DND-41 (cell line): Measurements from ENCODE around the gene SEC24C.
"Not testable (repeated sequence)": the region's sequence is repeated elsewhere in the genome, so short reads cannot be mapped to it uniquely, and the experiment has no call there.

Source experiments
- ATAC-seq: fragments of 200-7000 bp; cut with Tn5 transposase; 3 replicates; pipeline ENCODE4 v1.9.1; 2021; ENCODE audit warnings: low read depth; ENCODE audit not compliant: insufficient read depth
- DNase-seq: peaks from one replicate; pipeline ENCODE4 v3.0.0-alpha.2; 2020
- H2AFZ ChIP-seq: 2 replicates; pipeline ENCODE4 v1.6.0; 2012; ENCODE audit warnings: low read depth, low read length
- H3K27ac ChIP-seq: 2 replicates; pipeline ENCODE4 v1.5.1; 2012; ENCODE audit warnings: low read length, inconsistent platforms
- H3K27me3 ChIP-seq: fragments of 200-600 bp; sonication (generic); 2 replicates; pipeline ENCODE4 v1.6.0; 2012; ENCODE audit warnings: low read length, mild to moderate bottlenecking, inconsistent platforms; ENCODE audit not compliant: insufficient read depth, poor library complexity
- H3K36me3 ChIP-seq: 2 replicates; pipeline ENCODE4 v1.5.1; 2012; ENCODE audit warnings: low read length, inconsistent platforms; ENCODE audit not compliant: insufficient read depth
- H3K4me1 ChIP-seq: 2 replicates; pipeline ENCODE4 v1.5.1; 2012; ENCODE audit warnings: mild to moderate bottlenecking, low read length; ENCODE audit not compliant: insufficient read depth
- H3K4me2 ChIP-seq: 2 replicates; pipeline ENCODE4 v1.6.0; 2012; ENCODE audit warnings: mild to moderate bottlenecking, moderate library complexity, low read length, inconsistent platforms; ENCODE audit not compliant: insufficient read depth
- H3K4me3 ChIP-seq, 2 experiments: fragments of 200-600 bp in 1 of 2; shearing (Covaris generic) in 1 of 2; 2 replicates each; pipeline ENCODE4 v1.5.1; 2012 to 2016; ENCODE audit warnings: inconsistent platforms in 2 of 2, low read length in 2 of 2, mild to moderate bottlenecking in 2 of 2, low read depth in 1 of 2, moderate library complexity in 1 of 2
- H3K79me2 ChIP-seq: 2 replicates; pipeline ENCODE4 v1.6.0; 2012; ENCODE audit warnings: low read length, inconsistent platforms; ENCODE audit not compliant: insufficient read depth
- H3K9ac ChIP-seq: 2 replicates; pipeline ENCODE4 v1.6.0; 2012; ENCODE audit warnings: low read depth, mild to moderate bottlenecking, inconsistent platforms, low read length, moderate library complexity
- H3K9me3 ChIP-seq: 2 replicates; pipeline ENCODE4 v1.5.1; 2012; ENCODE audit warnings: low read length, moderate library complexity, mild to moderate bottlenecking, inconsistent platforms; ENCODE audit not compliant: insufficient read depth, severe bottlenecking
- H4K20me1 ChIP-seq: 2 replicates; pipeline ENCODE4 v1.6.0; 2012; ENCODE audit warnings: low read length; ENCODE audit not compliant: insufficient read depth
- CTCF ChIP-seq: IDR thresholded peaks from 2 replicates; pipeline ENCODE4 v1.5.1; 2012; ENCODE audit warnings: borderline replicate concordance, low read length, moderate library complexity, mild to moderate bottlenecking; ENCODE audit not compliant: poor library complexity, severe bottlenecking; ENCODE audit errors: extremely low read depth
- EZH2 ChIP-seq: IDR thresholded peaks from 3 replicates; pipeline ENCODE4 v1.6.1; 2012; ENCODE audit warnings: borderline replicate concordance, low read depth, mild to moderate bottlenecking, moderate library complexity, low read length, inconsistent platforms; ENCODE audit not compliant: severe bottlenecking

Gene SEC24C

DNA sequence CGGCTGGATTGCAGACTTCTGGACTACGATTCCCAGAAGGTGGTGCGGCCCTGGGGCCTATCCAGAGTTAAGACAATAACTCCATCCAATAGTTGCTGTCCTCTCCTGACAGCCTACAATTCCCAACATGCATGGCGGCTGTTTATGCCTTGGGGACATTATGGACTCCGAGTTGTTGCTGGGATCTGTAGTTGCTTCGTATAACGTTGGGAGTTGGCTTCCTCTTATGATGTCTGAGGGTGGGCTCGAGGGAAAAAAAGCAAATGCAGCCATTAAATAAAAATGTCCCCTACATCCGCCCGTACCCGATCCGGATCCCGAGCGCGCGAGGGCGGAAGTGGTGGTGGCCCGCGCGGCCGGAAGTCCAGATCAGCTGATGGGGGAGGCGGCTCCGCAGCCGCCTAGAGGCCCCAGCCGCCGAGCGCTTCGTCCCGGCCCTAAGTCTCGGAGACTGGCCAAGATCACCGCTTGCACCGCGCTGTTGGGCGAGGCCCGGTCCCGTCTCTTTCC lies 41.1 kb downstream of the SEC24C start, which contains the start of gene ZSWIM8:
Gene ZSWIM8 (plus strand): TSS at position 396 of the 510 bp plus-strand sequence. CDS start 273 bp downstream, outside the sequence.
- Histone ChIP-seq H3K27me3 (no peaks in the 10 kb centered on the region), H3K4me1 (peaks cover 55% of the 10 kb centered on the region), H3K4me3 (peak within 1 kb of the TSS; percentile 88 to 92; a peak in 3 of 4 replicates), H3K9ac (peak within 1 kb of the TSS; percentile 80), H3K79me2 (peaks cover 72% of the 10 kb centered on the region), H2AFZ (peak within 1 kb of the TSS; percentile 71), H3K9me3 (no peaks in the 10 kb centered on the region), H4K20me1 (peaks cover 25% of the 10 kb centered on the region; the same call in 1 of the 2 replicates), H3K36me3 (peaks cover 24% of the 10 kb centered on the region), H3K27ac (peak within 1 kb of the TSS; percentile 92), H3K4me2 (peak within 1 kb of the TSS; percentile 96)
- no peak for TF ChIP-seq EZH2
- TF ChIP-seq CTCF = no peak
- peak; percentile 90 for DNase-seq
- ATAC-seq = peak; percentile 89

DNA sequence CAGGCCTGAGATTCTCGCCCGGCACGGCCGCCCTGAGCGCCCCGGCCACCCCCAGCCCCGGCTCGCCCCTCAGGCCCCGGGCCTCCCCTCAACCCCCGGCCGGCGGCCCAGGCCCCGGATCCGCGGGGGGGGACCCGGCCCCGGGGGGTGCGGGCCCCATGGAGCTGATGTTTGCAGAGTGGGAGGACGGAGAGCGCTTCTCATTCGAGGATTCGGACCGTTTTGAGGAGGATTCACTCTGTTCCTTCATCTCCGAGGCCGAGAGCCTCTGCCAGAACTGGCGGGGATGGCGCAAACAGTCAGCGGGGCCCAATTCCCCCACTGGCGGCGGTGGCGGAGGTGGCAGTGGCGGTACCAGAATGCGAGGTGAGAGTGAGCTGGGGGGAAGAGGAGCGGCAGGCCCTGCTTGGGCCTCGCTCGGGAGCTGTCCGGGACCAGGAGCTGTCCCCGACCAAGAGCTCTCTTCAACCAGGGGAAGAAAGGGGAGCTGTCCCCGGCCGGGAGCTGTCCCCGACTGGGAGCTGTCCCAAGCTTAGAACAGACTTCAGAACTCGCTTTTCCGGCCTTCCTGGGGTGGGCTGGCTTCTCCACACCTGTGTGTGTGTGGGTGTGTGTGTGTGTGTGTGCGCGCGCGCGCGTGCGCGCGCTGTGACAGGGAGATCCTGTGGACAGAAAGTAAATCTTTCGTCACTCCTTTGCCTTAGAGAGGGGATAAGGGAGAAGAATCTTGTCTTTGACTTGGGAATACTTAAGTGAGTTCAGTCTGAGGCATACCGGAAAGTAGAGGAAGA lies 41.7 kb downstream of the SEC24C start:
- Histone ChIP-seq H2AFZ (peak overlapping the region; percentile 71), H3K79me2 (peaks cover 66% of the 10 kb centered on the region)
- ATAC-seq = peak; percentile 8; the same call in 2 of the 3 replicates

GRCh38 chr10:73786512-73786885 lies 42.3 kb downstream of the SEC24C start:
- peaks cover 60% of the 10 kb centered on the region for H3K79me2 ChIP-seq
- peaks cover 44% of the 10 kb centered on the region for H3K4me1 ChIP-seq
- peak overlapping the region; percentile 71 for H2AFZ ChIP-seq
- H3K9me3 ChIP-seq = no peaks in the 10 kb centered on the region
- peak overlapping the region; percentile 80 for H3K9ac ChIP-seq
- ATAC-seq = no peak
- H4K20me1 ChIP-seq = peaks cover 28% of the 10 kb centered on the region
- TF ChIP-seq EZH2 (no peak), CTCF (no peak)
- peak overlapping the region; percentile 96 for H3K4me2 ChIP-seq
- peaks cover 31% of the 10 kb centered on the region for H3K36me3 ChIP-seq
- peak overlapping the region; percentile 92 for H3K27ac ChIP-seq
- peak overlapping the region; percentile 88 to 92; a peak in 3 of 4 replicates for H3K4me3 ChIP-seq
- no peak for DNase-seq
- H3K27me3 ChIP-seq = no peaks in the 10 kb centered on the region

More for the DNA sequence above, 41.7 kb downstream of the SEC24C start:
- DNase-seq = peak; percentile 66
- H3K4me2 ChIP-seq = peak overlapping the region; percentile 96
- peaks cover 48% of the 10 kb centered on the region for H3K4me1 ChIP-seq
- peaks cover 25% of the 10 kb centered on the region for H3K36me3 ChIP-seq
- peaks cover 25% of the 10 kb centered on the region for H4K20me1 ChIP-seq
- H3K9me3 ChIP-seq = no peaks in the 10 kb centered on the region
- H3K27ac ChIP-seq = peak overlapping the region; percentile 92
- peak overlapping the region; percentile 88 to 92; a peak in 3 of 4 replicates for H3K4me3 ChIP-seq
- H3K27me3 ChIP-seq = no peaks in the 10 kb centered on the region
- peak; percentile 2 for TF ChIP-seq CTCF
- no peak for TF ChIP-seq EZH2
- H3K9ac ChIP-seq = peak overlapping the region; percentile 80

- Histone ChIP-seq H3K4me1 (peaks cover 44% of the 10 kb centered on the region), H4K20me1 (peaks cover 28% of the 10 kb centered on the region), H3K9ac (peak overlapping the region; percentile 7; the same call in 1 of the 2 replicates), H3K79me2 (peaks cover 53% of the 10 kb centered on the region), H3K4me2 (peak overlapping the region; percentile 96), H3K36me3 (peaks cover 38% of the 10 kb centered on the region)
- H3K4me3 ChIP-seq, H2AFZ ChIP-seq, ATAC-seq, DNase-seq, H3K27me3 ChIP-seq, H3K9me3 ChIP-seq, H3K27ac ChIP-seq: not testable (repeated sequence)
These were observed 43.0 kb downstream of the SEC24C start for GRCh38 chr10:73787031-73787800.
